K562 (cell line): ENCODE results near the gene NEDD4L. TPM values are rescaled to one million over a fixed set of nuclear protein-coding genes. Genes with fewer than 3 reads are reported as not detected.

Source experiments
- ETS2 ChIP-seq: IDR thresholded peaks from 2 replicates; pipeline ENCODE4 v1.6.1; 2016; ENCODE audit warnings: borderline replicate concordance, missing genetic modification characterization, mild to moderate bottlenecking, moderate library complexity, missing compliant biosample characterization; ENCODE audit not compliant: poor library complexity, severe bottlenecking
- FOXA1 ChIP-seq: fragments of 450-650 bp; IDR thresholded peaks from 2 replicates; pipeline ENCODE4 v1.6.1; 2016; ENCODE audit warnings: mild to moderate bottlenecking, borderline replicate concordance
- HNRNPH1 ChIP-seq: fragments of 200-400 bp; formaldehyde crosslinking; optimal IDR thresholded peaks from 2 replicates; pipeline ENCODE3; 2017; ENCODE audit warnings: low read depth, mild to moderate bottlenecking, low read length, moderate library complexity
- KLF10 ChIP-seq: fragments of 250-450 bp; sonication (Bioruptor Pico); IDR thresholded peaks from 2 replicates; pipeline ENCODE4 v1.6.1; 2021; ENCODE audit warnings: matching md5 sums
- KLF13 ChIP-seq: fragments of 450-650 bp; IDR thresholded peaks from 2 replicates; pipeline ENCODE4 v1.6.1; 2016; ENCODE audit warnings: missing genetic modification characterization, low read depth, mild to moderate bottlenecking, missing compliant biosample characterization, moderate library complexity, borderline replicate concordance
- RBFOX2 ChIP-seq: fragments of 200-400 bp; formaldehyde crosslinking; IDR thresholded peaks from 2 replicates; pipeline ENCODE4 v1.6.1; 2017; ENCODE audit warnings: low read depth, mild to moderate bottlenecking, low read length, moderate library complexity
- SMARCA5 ChIP-seq: fragments of 450-650 bp; IDR thresholded peaks from 2 replicates; pipeline ENCODE4 v1.6.1; 2016
- SMC3 ChIP-seq: conservative IDR thresholded peaks from 2 replicates; pipeline ENCODE4 v1.6.1; 2011; ENCODE audit warnings: low read depth, low read length, improper control_type of control experiment; ENCODE audit not compliant: insufficient read depth
- SREBF1 ChIP-seq: fragments of 150-350 bp; IDR thresholded peaks from 2 replicates; pipeline ENCODE4 v1.6.1; 2014; ENCODE audit warnings: antibody characterized with exemption, low read depth, low read length, borderline replicate concordance
- STAG1 ChIP-seq: sonication (generic); formaldehyde crosslinking; IDR thresholded peaks from 2 replicates; pipeline ENCODE4 v1.5.0; 2020; ENCODE audit warnings: missing genetic modification reagents, borderline replicate concordance
- STAT5A ChIP-seq: IDR thresholded peaks from 2 replicates; pipeline ENCODE4 v1.6.1; 2012; ENCODE audit warnings: low read length, inconsistent platforms, borderline replicate concordance
- ZNF175 ChIP-seq: fragments of 200-800 bp; sonication (Bioruptor generic); IDR thresholded peaks from 2 replicates; pipeline ENCODE4 v1.6.1; 2016; ENCODE audit warnings: low read depth, mild to moderate bottlenecking, missing genetic modification characterization, missing compliant biosample characterization
- polyA plus RNA-seq, 8 experiments: library from polyadenylated mRNA; depleted of rRNA in 4 of 8; stranded (reverse) in 5 of 8; unstranded in 3 of 8; fragments of >200 nt; fragmentation: Nextera tagmentation in 2 of 8; fragmentation: Illumina TruSeq in 1 of 8; extraction: Ambion mirVana in 2 of 8; extraction: Trizol in 1 of 8; gene quantifications; 2 replicates each; pipeline versions ENCODE4 v1.2.1 to v1.2.3, GENCODE V29; 2011 to 2014; ENCODE audit warnings: inconsistent platforms in 1 of 8, missing spikeins in 1 of 8
- total RNA-seq, 7 experiments: library from RNA; depleted of rRNA in 6 of 7; stranded (reverse); fragments of >200 nt in 6 of 7; fragmentation: Illumina TruSeq in 2 of 7; extraction: Trizol in 2 of 7; gene quantifications; 2 replicates each; pipeline versions ENCODE4 v1.2.1 to v1.2.3, GENCODE V29; 2011 to 2021; ENCODE audit warnings: low replicate concordance in 1 of 7
- TF ChIP-seq, protein P1 (sequence below): sonication (generic); formaldehyde crosslinking; IDR thresholded peaks from 2 replicates; pipeline ENCODE4 v1.8.1; 2023; ENCODE audit warnings: mild to moderate bottlenecking, missing genetic modification reagents, moderate library complexity
- TF ChIP-seq, protein P2 (sequence below), 2 experiments: fragments of 450-650 bp in 1 of 2; sonication (generic) in 1 of 2; formaldehyde crosslinking; conservative IDR thresholded peaks; 2 replicates each; pipeline versions ENCODE4 v1.4.0 to v1.8.1; 2020 to 2022; ENCODE audit warnings: mild to moderate bottlenecking in 1 of 2, missing genetic modification reagents in 1 of 2
- TF ChIP-seq, protein P3 (sequence below): fragments of 200-800 bp; sonication (Bioruptor generic); IDR thresholded peaks from 2 replicates; pipeline ENCODE4 v1.6.1; 2017; ENCODE audit warnings: missing genetic modification characterization, missing compliant biosample characterization
- TF ChIP-seq, protein P4 (sequence below), 2 experiments: fragments of 450-650 bp in 1 of 2; IDR thresholded peaks; 2 replicates each; pipeline ENCODE4 v1.6.1; 2011 to 2017; ENCODE audit warnings: low read depth in 2 of 2, antibody characterized with exemption in 1 of 2, borderline replicate concordance in 1 of 2, low read length in 1 of 2, mild to moderate bottlenecking in 1 of 2, mixed read lengths in 1 of 2; ENCODE audit not compliant: control insufficient read depth in 1 of 2
- TF ChIP-seq, protein P5 (sequence below): fragments of 250-450 bp; sonication (Bioruptor Pico); IDR thresholded peaks from 2 replicates; pipeline ENCODE4 v1.5.0; 2021; ENCODE audit warnings: mild to moderate bottlenecking, moderate library complexity

The NEDD4L gene
- total and polyA plus RNA-seq, 9 of the 15 experiments (the other 6 are each of a cell fraction or from before 2014, with no cell fraction given), result 8.1 to 33.4 (median 19.9) TPM

DNA sequence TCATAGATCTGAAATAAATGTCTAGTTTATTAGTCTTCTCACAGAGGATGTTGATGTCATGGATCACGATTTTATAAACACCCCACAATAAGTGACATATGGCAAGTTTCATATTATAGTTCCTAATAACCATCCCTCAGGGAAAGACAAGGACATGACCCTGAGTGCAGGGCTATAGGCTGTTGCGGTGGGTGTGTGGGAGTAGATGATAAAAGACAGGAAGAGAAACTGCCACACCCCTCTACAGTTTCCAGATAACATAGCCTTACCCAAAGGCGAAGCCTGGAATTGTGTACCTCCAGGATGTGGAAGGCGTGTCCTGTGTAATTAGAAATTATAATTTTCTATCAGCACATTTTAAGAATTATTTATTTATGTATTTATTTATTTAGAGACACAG is 2.4 kb upstream of the NEDD4L start (continued):
- TF ChIP-seq, protein P1, sequence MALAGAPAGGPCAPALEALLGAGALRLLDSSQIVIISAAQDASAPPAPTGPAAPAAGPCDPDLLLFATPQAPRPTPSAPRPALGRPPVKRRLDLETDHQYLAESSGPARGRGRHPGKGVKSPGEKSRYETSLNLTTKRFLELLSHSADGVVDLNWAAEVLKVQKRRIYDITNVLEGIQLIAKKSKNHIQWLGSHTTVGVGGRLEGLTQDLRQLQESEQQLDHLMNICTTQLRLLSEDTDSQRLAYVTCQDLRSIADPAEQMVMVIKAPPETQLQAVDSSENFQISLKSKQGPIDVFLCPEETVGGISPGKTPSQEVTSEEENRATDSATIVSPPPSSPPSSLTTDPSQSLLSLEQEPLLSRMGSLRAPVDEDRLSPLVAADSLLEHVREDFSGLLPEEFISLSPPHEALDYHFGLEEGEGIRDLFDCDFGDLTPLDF, result no peak
- no peak for TF ChIP-seq HNRNPH1
- TF ChIP-seq, protein P2, sequence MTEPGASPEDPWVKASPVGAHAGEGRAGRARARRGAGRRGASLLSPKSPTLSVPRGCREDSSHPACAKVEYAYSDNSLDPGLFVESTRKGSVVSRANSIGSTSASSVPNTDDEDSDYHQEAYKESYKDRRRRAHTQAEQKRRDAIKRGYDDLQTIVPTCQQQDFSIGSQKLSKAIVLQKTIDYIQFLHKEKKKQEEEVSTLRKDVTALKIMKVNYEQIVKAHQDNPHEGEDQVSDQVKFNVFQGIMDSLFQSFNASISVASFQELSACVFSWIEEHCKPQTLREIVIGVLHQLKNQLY (CRISPR knock-in tag; conservative IDR thresholded peaks at IDR 0.05), result no peak
- TF ChIP-seq STAT5A, result peak; percentile 35; the same call in 1 of the 2 replicates
- TF ChIP-seq, protein P3, sequence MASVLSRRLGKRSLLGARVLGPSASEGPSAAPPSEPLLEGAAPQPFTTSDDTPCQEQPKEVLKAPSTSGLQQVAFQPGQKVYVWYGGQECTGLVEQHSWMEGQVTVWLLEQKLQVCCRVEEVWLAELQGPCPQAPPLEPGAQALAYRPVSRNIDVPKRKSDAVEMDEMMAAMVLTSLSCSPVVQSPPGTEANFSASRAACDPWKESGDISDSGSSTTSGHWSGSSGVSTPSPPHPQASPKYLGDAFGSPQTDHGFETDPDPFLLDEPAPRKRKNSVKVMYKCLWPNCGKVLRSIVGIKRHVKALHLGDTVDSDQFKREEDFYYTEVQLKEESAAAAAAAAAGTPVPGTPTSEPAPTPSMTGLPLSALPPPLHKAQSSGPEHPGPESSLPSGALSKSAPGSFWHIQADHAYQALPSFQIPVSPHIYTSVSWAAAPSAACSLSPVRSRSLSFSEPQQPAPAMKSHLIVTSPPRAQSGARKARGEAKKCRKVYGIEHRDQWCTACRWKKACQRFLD (CRISPR knock-in tag), result no peak
- TF ChIP-seq KLF13 (tag), result peak; percentile 56; the same call in 1 of the 2 replicates
- TF ChIP-seq, protein P4, sequence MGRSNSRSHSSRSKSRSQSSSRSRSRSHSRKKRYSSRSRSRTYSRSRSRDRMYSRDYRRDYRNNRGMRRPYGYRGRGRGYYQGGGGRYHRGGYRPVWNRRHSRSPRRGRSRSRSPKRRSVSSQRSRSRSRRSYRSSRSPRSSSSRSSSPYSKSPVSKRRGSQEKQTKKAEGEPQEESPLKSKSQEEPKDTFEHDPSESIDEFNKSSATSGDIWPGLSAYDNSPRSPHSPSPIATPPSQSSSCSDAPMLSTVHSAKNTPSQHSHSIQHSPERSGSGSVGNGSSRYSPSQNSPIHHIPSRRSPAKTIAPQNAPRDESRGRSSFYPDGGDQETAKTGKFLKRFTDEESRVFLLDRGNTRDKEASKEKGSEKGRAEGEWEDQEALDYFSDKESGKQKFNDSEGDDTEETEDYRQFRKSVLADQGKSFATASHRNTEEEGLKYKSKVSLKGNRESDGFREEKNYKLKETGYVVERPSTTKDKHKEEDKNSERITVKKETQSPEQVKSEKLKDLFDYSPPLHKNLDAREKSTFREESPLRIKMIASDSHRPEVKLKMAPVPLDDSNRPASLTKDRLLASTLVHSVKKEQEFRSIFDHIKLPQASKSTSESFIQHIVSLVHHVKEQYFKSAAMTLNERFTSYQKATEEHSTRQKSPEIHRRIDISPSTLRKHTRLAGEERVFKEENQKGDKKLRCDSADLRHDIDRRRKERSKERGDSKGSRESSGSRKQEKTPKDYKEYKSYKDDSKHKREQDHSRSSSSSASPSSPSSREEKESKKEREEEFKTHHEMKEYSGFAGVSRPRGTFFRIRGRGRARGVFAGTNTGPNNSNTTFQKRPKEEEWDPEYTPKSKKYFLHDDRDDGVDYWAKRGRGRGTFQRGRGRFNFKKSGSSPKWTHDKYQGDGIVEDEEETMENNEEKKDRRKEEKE (IDR thresholded peaks at IDR 0.05; ENCODE audit: borderline replicate concordance in 1 of 2, control insufficient read depth in 1 of 2, low read depth in 2 of 2, low read length in 1 of 2), result no peak
- no peak; the same call in 1 of the 2 replicates for TF ChIP-seq ZNF175 (CRISPR knock-in tag)
- no peak for TF ChIP-seq KLF10 (CRISPR knock-in tag)
- TF ChIP-seq, protein P5, sequence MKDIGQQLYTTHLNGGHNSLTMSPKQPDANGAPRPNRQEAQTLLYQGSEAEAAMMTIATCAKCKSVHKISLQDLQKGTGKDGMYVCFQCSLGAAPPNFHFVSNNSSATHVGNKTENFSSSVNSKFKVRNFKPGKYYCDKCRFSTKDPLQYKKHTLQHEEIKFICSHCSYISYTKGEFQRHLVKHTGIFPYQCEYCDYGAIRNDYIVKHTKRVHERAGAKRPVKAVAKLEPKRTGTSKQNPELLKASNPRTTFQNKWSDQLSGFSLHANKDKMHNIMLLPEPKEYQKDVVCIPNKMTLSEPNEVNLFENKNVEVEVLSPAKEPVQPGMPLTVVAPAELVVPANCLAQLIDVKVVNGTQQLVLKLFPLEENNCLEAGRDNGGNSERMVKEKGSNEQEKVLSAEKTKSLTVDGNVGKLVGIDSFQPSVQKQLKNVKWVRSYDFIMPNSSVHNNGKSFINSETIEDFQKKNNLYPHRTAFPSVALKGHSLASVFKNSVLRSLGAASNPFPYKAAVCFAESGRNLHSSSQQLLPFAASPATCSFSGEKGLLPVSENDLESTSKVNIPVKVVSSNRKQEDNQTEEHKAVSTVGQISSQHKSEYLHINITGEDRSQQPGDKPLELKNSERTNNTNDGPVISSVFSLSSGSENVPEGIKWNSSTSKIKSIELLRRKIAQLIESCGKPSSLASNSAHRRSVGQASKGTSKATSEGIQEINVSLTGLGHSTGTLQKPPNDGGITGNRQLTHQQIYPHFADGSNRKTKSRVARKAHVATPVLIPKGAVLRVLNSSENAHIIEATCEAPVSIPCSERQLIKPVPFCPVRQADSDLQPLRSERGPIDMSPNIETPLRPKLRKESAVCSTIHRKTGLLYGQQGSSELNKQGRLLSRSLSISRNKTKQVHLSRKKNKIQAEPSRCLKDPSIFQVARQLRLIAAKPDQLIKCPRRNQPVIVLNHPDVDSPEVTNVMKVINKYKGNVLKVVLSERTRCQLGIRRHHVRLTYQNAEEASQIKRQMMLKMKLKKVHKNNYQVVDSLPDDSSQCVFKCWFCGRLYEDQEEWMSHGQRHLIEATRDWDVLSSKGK, result no peak
- TF ChIP-seq STAG1, result no peak
- no peak for TF ChIP-seq SREBF1
- no peak for TF ChIP-seq SMC3
- TF ChIP-seq ETS2 (tag), result no peak
- TF ChIP-seq FOXA1, result no peak
- TF ChIP-seq SMARCA5, result no peak
- no peak for TF ChIP-seq RBFOX2
